GM23338 (cell line): ENCODE results near the gene TIMM50. TPM values are rescaled to one million over a fixed set of nuclear protein-coding genes. Genes with fewer than 3 reads are reported as not detected.

Source experiments
- ATAC-seq: fragments of 200-7000 bp; cut with Tn5 transposase; 3 replicates; pipeline ENCODE4 v1.9.1; 2020
- DNase-seq: peaks from one replicate; pipeline ENCODE4 v3.0.0-alpha.2; 2015; ENCODE audit warnings: low spot score
- H2AFZ ChIP-seq: fragments of 200-600 bp; sonication (generic); 2 replicates; pipeline ENCODE4 v1.8.0; 2016; ENCODE audit warnings: antibody characterized with exemption, mild to moderate bottlenecking, moderate library complexity
- H3F3A ChIP-seq: fragments of 200-600 bp; sonication (generic); replicated peaks from 2 replicates; pipeline ENCODE4 v1.8.0; 2017; ENCODE audit warnings: antibody characterized with exemption, mixed run types, low read depth
- H3K27ac ChIP-seq: fragments of 200-600 bp; sonication (generic); 2 replicates; pipeline ENCODE4 v1.6.1; 2016; ENCODE audit warnings: low read depth
- H3K27me3 ChIP-seq: fragments of 200-600 bp; sonication (generic); 2 replicates; pipeline ENCODE4 v1.8.0; 2016; ENCODE audit warnings: mild to moderate bottlenecking, mixed run types, moderate library complexity; ENCODE audit not compliant: insufficient read depth
- H3K36me3 ChIP-seq: fragments of 200-600 bp; sonication (generic); 2 replicates; pipeline ENCODE4 v1.8.0; 2016; ENCODE audit warnings: mild to moderate bottlenecking; ENCODE audit not compliant: insufficient read depth
- H3K4me1 ChIP-seq: fragments of 200-600 bp; sonication (generic); 2 replicates; pipeline ENCODE4 v1.8.0; 2016; ENCODE audit warnings: mild to moderate bottlenecking, moderate library complexity; ENCODE audit not compliant: insufficient read depth
- H3K4me2 ChIP-seq: fragments of 200-600 bp; sonication (generic); 2 replicates; pipeline ENCODE4 v1.7.1; 2017; ENCODE audit warnings: mixed run types
- H3K4me3 ChIP-seq: fragments of 200-600 bp; sonication (generic); 2 replicates; pipeline ENCODE4 v1.6.1; 2016; ENCODE audit warnings: mixed run types
- H3K79me2 ChIP-seq: fragments of 200-600 bp; sonication (generic); replicated peaks from 2 replicates; pipeline ENCODE4 v1.8.0; 2017; ENCODE audit warnings: mild to moderate bottlenecking; ENCODE audit not compliant: insufficient read depth
- H3K9me2 ChIP-seq: fragments of 200-600 bp; sonication (generic); 2 replicates; pipeline ENCODE4 v1.8.0; 2017; ENCODE audit not compliant: insufficient read depth
- H4K20me1 ChIP-seq: fragments of 200-600 bp; sonication (generic); replicated peaks from 2 replicates; pipeline ENCODE4 v1.8.0; 2017; ENCODE audit warnings: mild to moderate bottlenecking; ENCODE audit not compliant: insufficient read depth
- H3K27ac Mint-ChIP-seq: 2 replicates; pipeline ENCODE4 v1.8.0; 2020; ENCODE audit warnings: inconsistent platforms, mild to moderate bottlenecking, moderate library complexity, mixed read lengths
- H3K27me3 Mint-ChIP-seq: 3 replicates; pipeline ENCODE4 v1.8.0; 2022; ENCODE audit warnings: low read depth, mild to moderate bottlenecking, moderate library complexity, mixed read lengths, inconsistent platforms; ENCODE audit not compliant: insufficient read depth, poor library complexity
- H3K36me3 Mint-ChIP-seq: 3 replicates; pipeline ENCODE4 v1.8.0; 2021; ENCODE audit warnings: low read depth, mild to moderate bottlenecking, inconsistent platforms, moderate library complexity, mixed read lengths
- H3K4me1 Mint-ChIP-seq: 3 replicates; pipeline ENCODE4 v1.8.0; 2020; ENCODE audit warnings: mild to moderate bottlenecking, inconsistent platforms, mixed read lengths
- H3K4me3 Mint-ChIP-seq: 3 replicates; pipeline ENCODE4 v1.8.0; 2021; ENCODE audit warnings: moderate library complexity, mild to moderate bottlenecking, inconsistent platforms, mixed read lengths
- H3K9me3 Mint-ChIP-seq: 3 replicates; pipeline ENCODE4 v1.8.0; 2020; ENCODE audit warnings: moderate library complexity, mild to moderate bottlenecking, inconsistent platforms, mixed read lengths
- CREB1 ChIP-seq: fragments of 250-450 bp; sonication (Bioruptor Pico); IDR thresholded peaks from 2 replicates; pipeline ENCODE4 v1.5.0; 2020; ENCODE audit warnings: low read depth, mild to moderate bottlenecking, moderate library complexity
- ETS1 ChIP-seq: IDR thresholded peaks from 2 replicates; pipeline ENCODE4 v1.6.1; 2016; ENCODE audit warnings: antibody characterized with exemption
- EZH2phosphoT487 ChIP-seq: fragments of 200-600 bp; sonication (generic); IDR thresholded peaks from one replicate; pipeline ENCODE4 v1.8.1; 2018; ENCODE audit warnings: antibody characterized with exemption; ENCODE audit not compliant: unreplicated experiment
- JUNB ChIP-seq: IDR thresholded peaks from one replicate; pipeline ENCODE4 v1.6.1; 2016; ENCODE audit warnings: antibody characterized with exemption; ENCODE audit not compliant: unreplicated experiment
- NANOG ChIP-seq: IDR thresholded peaks from 2 replicates; pipeline ENCODE4 v1.6.1; 2016; ENCODE audit warnings: antibody characterized with exemption, borderline replicate concordance
- REST ChIP-seq: IDR thresholded peaks from one replicate; pipeline ENCODE4 v1.6.1; 2018; ENCODE audit warnings: antibody characterized with exemption; ENCODE audit not compliant: unreplicated experiment
- STAT1 ChIP-seq: IDR thresholded peaks from one replicate; pipeline ENCODE4 v1.6.1; 2016; ENCODE audit warnings: antibody characterized with exemption; ENCODE audit not compliant: unreplicated experiment
- ZNF114 ChIP-seq: fragments of 250-450 bp; sonication (Bioruptor Pico); IDR thresholded peaks from 2 replicates; pipeline ENCODE4 v1.5.0; 2020; ENCODE audit warnings: mild to moderate bottlenecking, moderate library complexity
- ZNF331 ChIP-seq: fragments of 250-450 bp; sonication (Bioruptor Pico); IDR thresholded peaks from 2 replicates; pipeline ENCODE4 v1.5.0; 2020; ENCODE audit warnings: low read depth, mild to moderate bottlenecking, moderate library complexity
- polyA plus RNA-seq: library from polyadenylated mRNA; unstranded; fragments of >200 nt; fragmentation: Nextera tagmentation; extraction: Ambion mirVana; gene quantifications from 2 replicates; pipeline ENCODE4 v1.2.1, GENCODE V29; 2016
- total RNA-seq: library from RNA; depleted of rRNA; stranded (reverse); fragments of >200 nt; shearing (Covaris generic); gene quantifications from 2 replicates; pipeline ENCODE4 v1.2.3, GENCODE V29; 2014
- TF ChIP-seq, protein P1 (sequence below), 2 experiments: fragments of 200-600 bp in 1 of 2; sonication (generic) in 1 of 2; conservative IDR thresholded peaks; 2 replicates each; pipeline versions ENCODE4 v1.5.1 to v1.6.1; 2016 to 2017; ENCODE audit warnings: antibody characterized with exemption in 2 of 2, low read depth in 2 of 2, mild to moderate bottlenecking in 2 of 2, moderate library complexity in 1 of 2

Gene TIMM50
- total and polyA plus RNA-seq, 2 experiments from 2014 or later = 119 to 139 TPM

DNA sequence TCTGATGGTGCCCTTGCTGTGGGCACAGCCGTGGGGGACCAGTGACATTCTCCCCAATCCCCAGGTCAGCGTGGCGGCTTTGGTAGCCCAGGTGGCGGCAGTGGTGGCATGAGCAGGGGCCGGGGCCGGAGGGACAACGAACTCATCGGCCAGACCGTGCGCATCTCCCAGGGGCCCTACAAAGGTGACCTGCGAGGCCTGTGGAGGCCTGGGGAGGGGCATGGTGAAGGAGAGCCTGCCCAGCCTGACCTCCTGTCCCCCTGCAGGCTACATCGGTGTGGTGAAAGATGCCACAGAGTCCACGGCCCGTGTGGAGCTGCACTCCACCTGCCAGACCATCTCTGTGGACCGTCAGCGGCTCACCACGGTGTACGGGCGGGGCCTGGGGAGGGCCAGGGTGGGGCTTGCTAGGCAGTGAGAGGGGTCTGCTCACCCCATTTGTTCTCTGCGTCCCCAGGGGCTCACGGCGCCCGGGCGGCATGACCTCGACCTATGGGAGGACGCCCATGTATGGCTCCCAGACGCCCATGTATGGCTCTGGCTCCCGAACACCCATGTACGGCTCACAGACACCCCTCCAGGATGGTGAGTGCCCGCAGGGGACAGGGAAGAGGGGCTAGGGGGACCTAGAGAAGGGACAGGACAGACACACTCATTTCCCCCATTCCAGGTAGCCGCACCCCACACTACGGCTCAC, 7.7 kb upstream of the TIMM50 start (continued):
- TF ChIP-seq STAT1 (no peak), NANOG (no peak), EZH2phosphoT487 (no peak), JUNB (no peak), ZNF114 (CRISPR knock-in tag) (no peak)
- TF ChIP-seq, protein P1, sequence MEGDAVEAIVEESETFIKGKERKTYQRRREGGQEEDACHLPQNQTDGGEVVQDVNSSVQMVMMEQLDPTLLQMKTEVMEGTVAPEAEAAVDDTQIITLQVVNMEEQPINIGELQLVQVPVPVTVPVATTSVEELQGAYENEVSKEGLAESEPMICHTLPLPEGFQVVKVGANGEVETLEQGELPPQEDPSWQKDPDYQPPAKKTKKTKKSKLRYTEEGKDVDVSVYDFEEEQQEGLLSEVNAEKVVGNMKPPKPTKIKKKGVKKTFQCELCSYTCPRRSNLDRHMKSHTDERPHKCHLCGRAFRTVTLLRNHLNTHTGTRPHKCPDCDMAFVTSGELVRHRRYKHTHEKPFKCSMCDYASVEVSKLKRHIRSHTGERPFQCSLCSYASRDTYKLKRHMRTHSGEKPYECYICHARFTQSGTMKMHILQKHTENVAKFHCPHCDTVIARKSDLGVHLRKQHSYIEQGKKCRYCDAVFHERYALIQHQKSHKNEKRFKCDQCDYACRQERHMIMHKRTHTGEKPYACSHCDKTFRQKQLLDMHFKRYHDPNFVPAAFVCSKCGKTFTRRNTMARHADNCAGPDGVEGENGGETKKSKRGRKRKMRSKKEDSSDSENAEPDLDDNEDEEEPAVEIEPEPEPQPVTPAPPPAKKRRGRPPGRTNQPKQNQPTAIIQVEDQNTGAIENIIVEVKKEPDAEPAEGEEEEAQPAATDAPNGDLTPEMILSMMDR (conservative IDR thresholded peaks at IDR 0.05; ENCODE audit: low read depth in 2 of 2) = no peak

DNA sequence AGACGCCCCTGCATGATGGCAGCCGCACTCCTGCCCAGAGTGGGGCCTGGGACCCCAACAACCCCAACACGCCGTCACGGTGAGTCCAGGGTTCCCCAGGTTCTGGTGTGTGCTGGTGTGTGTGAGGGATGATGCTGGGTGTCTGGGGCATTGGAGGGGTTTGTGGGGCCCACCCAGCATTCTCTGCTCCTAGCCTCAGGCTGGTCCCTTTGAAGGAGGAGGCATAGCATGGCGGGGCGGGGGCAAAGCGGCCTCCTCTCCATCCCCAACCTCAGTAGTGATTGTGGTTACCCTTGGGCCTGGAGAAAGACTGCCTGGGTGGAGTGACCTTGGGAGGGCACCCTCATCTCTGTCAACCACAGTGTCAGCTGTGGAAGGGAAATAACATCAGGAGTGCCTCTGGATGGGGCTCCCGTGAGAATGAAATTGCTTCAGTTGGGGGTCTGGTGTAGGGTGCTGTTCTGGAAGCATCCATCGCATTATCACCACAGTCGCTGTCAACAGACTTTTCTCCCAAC, 7.1 kb upstream of the TIMM50 start:
- peaks cover 70% of the 10 kb centered on the region for H3K36me3 Mint-ChIP-seq
- H3K27me3 Mint-ChIP-seq = peaks cover 15% of the 10 kb centered on the region
- ATAC-seq (no peak), DNase-seq (no peak)
- H3K9me3 Mint-ChIP-seq = no peaks in the 10 kb centered on the region; the same call in 2 of the 3 replicates
- H3K27ac Mint-ChIP-seq = no peak overlapping the region
- Histone ChIP-seq H3F3A (peaks cover 12% of the 10 kb centered on the region; the same call in 1 of the 2 replicates), H3K9me2 (no peaks in the 10 kb centered on the region), H3K27me3 (no peaks in the 10 kb centered on the region), H3K36me3 (peaks cover 24% of the 10 kb centered on the region), H4K20me1 (0 out of 2 replicates have a peak, but pooled peaks cover 10% of the 10 kb centered on the region), H3K4me1 (no peaks in the 10 kb centered on the region), H3K4me3 (no peak overlapping the region), H3K4me2 (no peak overlapping the region), H2AFZ (no peak overlapping the region), H3K27ac (no peak overlapping the region), H3K79me2 (no peaks in the 10 kb centered on the region; the same call in 1 of the 2 replicates)
- H3K4me1 Mint-ChIP-seq = peaks cover 8% of the 10 kb centered on the region; the same call in 2 of the 3 replicates
- H3K4me3 Mint-ChIP-seq = no peak overlapping the region
- TF ChIP-seq NANOG = no peak
- TF ChIP-seq REST = no peak
- no peak for TF ChIP-seq ETS1
- no peak for TF ChIP-seq JUNB
- TF ChIP-seq, protein P1 (conservative IDR thresholded peaks at IDR 0.05; ENCODE audit: low read depth in 2 of 2) = no peak
- no peak for TF ChIP-seq ZNF114 (CRISPR knock-in tag)
- no peak for TF ChIP-seq ZNF331
- TF ChIP-seq CREB1 (CRISPR knock-in tag) = no peak
- no peak for TF ChIP-seq EZH2phosphoT487
